Forelimb muscle (tissue), 1 donor: ENCODE measurements around the gene MOB2. TPM values are rescaled to one million over a fixed set of nuclear protein-coding genes. Genes with fewer than 3 reads are reported as not detected.

ENCODE experiments used
- DNase-seq: peaks from one replicate; pipeline ENCODE4 v3.0.0-alpha.2; 2013; ENCODE audit warnings: low read depth
- polyA plus RNA-seq: library from polyadenylated mRNA; unstranded; fragments of 120-200 nt; gene quantifications from one replicate; pipeline ENCODE4 v1.2.1, GENCODE V29; 2013; ENCODE audit not compliant: insufficient read length

Gene MOB2
- polyA plus RNA-seq, result 22.7 TPM

GRCh38 chr11:1486054-1486825, at the start of gene MOB2:
Gene MOB2, minus strand, starts transcription at chr11:1486779. Its CDS starts 223 bp downstream, at chr11:1486556.
- no peak for DNase-seq

- DNase-seq, result no peak
Observed at GRCh38 chr11:1534682-1535081, 48.1 kb upstream of the MOB2 start.

GRCh38 chr11:1534171-1534570, 47.6 kb upstream of the MOB2 start:
- no peak for DNase-seq

GRCh38 chr11:1533342-1533725, 46.8 kb upstream of the MOB2 start:
- DNase-seq, result no peak

- DNase-seq, result no peak
Observed at GRCh38 chr11:1532606-1533341, 46.2 kb upstream of the MOB2 start.

GRCh38 chr11:1532014-1532586, 45.5 kb upstream of the MOB2 start:
- DNase-seq, result no peak

GRCh38 chr11:1531449-1532013, 45.0 kb upstream of the MOB2 start:
- no peak for DNase-seq

- no peak for DNase-seq
Observed at GRCh38 chr11:1530686-1531448, 44.3 kb upstream of the MOB2 start.

- DNase-seq, result no peak
Observed at GRCh38 chr11:1529774-1530173, 43.2 kb upstream of the MOB2 start.

- no peak for DNase-seq
Observed at GRCh38 chr11:1529286-1529685, 42.7 kb upstream of the MOB2 start.

- DNase-seq, result no peak
Observed at GRCh38 chr11:1528710-1529109, 42.1 kb upstream of the MOB2 start.

GRCh38 chr11:1526785-1527184, 40.2 kb upstream of the MOB2 start:
- DNase-seq, result no peak

- no peak for DNase-seq
Observed at GRCh38 chr11:1523779-1524178, 37.2 kb upstream of the MOB2 start.

- no peak for DNase-seq
Observed at GRCh38 chr11:1523077-1523476, 36.5 kb upstream of the MOB2 start.

GRCh38 chr11:1522081-1522424, 35.5 kb upstream of the MOB2 start:
- DNase-seq, result no peak

- no peak for DNase-seq
Observed at GRCh38 chr11:1521382-1522080, 35.0 kb upstream of the MOB2 start.

- no peak for DNase-seq
Observed at GRCh38 chr11:1520663-1521267, 34.2 kb upstream of the MOB2 start.

GRCh38 chr11:1520209-1520662, 33.7 kb upstream of the MOB2 start:
- DNase-seq, result no peak

- DNase-seq, result no peak
Observed at GRCh38 chr11:1519028-1520010, 32.7 kb upstream of the MOB2 start.
